ENCODE data around the gene ZBTB20.

The ZBTB20 gene

GRCh38 chr3:114444216-114444615 lies 702.9 kb downstream of the ZBTB20 start:
- no peak for DNase-seq (ENCODE audit: low read depth in 3 of 3)

DNA sequence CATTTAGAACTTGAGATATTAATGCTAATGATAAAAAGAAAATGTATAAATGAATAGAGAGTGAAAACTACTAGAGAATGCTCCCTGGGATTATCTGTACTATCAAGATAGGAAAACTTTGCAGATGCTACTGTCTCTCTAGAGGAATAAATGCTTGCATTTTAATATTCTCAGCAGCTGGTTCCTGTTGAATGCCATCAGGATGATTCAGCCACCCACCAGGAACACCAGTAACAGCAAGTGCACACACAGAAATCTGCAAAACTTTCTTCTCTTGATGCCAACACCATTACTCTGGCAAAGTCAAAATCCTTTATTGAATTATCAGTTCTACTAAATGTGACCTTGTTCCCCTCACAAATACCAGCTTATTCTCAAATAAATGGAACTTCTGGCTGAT lies 704.8 kb downstream of the ZBTB20 start:
- DNase-seq (ENCODE audit: low read depth in 3 of 3), result no peak

DNA sequence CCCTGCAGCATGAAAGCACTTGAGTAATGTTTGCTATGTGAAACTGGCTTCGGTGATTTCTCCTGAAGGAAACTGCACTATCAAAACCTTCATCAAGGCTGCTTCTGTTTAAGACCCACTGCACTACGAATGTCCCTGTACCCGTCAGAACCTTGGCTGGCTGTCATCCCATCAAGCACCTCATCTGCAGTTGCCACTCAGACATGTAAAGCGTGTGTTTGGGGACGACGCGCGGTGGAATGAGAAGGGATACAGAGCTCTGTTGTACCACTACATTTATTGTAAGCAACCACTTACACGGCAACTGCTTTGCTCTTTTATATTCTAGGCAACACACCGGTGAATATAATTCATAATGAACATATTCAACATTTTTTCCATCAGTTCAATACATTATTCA lies 705.7 kb downstream of the ZBTB20 start:
- DNase-seq (ENCODE audit: low read depth in 3 of 3), result no peak

DNA sequence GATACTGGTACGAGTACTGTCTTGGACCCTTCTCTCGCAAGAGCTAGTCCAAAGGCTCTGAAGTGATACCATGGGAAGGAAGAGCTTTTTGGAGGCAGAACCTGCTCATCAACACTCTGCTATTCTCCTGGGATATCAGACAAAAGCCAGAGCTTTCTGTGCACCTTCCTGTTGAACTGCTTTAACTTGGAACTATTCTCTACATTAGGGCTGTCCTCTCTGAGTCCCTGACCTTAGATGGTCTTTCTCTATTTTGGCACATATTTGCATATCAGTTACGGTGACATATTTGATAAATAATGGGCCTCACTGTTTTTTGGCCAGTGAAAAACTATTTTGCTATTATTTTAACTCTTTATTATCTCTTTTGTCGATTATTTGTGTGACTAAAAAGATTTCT lies 706.4 kb downstream of the ZBTB20 start:
- DNase-seq (ENCODE audit: low read depth in 3 of 3), result no peak

GRCh38 chr3:114439284-114439683 lies 707.8 kb downstream of the ZBTB20 start:
- no peak for DNase-seq (ENCODE audit: low read depth in 3 of 3)

DNA sequence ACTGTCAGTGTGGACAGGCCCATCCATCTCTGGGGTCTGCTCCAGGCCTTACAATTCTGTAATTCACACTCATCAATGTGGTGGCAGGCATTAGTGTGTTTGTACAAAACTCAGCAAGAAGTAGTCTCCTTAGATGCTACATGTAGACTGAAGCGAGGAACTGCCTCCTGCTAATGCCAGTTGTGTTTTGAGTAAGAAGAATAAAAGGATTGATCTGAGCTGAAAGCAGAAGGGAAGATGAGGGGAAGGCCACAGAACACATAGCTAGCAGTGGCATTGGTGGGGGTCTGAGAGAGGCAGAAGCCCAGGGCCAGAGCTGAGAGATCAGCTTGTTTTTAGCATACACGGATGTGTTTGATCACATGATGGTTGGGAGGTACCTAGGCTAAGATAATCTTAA lies 709.2 kb downstream of the ZBTB20 start:
- DNase-seq (ENCODE audit: low read depth in 3 of 3), result no peak

DNA sequence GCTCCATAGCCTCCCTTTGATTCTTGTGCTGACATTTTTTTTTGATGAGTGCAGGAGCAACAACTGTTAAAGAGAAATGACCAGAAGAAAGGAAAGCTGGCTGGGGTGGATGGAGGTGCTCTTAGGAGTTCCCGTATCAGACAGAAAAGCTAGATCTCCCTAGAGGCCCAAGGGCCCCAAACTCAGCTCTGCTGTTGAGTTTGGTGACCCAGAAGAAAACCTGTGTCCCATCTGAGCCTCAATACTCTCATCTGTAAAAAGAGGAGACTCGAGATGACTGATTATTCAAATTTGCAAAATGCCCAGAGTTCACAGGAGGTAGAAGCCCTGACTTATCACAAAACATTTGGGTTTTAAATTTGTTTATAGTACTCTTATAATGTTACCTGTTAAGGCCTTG lies 710.9 kb downstream of the ZBTB20 start:
- DNase-seq (ENCODE audit: low read depth in 3 of 3), result no peak

DNA sequence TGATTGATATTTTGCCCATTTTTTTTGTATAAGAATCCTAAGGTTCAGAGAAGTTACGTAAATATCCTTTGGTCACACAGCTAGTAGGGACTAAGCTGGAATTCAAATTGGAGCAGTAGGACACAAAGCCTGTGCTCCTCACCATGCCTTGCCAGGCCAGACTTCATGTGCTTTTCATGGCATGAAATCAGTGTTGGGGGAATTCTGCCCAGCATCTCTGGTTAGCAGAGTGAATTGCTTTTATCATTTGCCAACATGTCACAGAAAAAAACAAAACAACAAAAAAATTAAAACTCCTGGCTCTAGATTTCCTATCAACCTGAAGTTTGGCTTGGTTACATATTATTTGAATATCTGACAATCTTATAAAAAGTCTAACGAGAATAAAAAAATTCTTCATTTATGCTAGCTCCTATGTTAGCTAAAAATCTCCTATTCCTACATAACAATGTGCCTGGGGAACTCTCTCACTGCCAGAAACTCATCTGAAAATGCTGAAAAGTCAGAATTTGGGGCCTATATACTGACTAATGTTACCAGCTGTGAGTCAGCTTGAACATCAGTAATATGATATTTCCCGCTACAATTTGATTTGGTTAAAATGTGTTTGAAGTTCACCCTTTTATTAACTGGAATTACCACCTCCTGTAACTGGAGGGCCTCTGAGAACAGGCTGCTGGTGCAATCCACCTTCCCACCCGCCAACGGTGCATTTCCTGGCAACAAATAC lies 711.5 kb downstream of the ZBTB20 start:
- DNase-seq (ENCODE audit: low read depth in 3 of 3), result no peak

- DNase-seq (ENCODE audit: low read depth in 3 of 3), result no peak
Measured at GRCh38 chr3:114432310-114432709, 714.8 kb downstream of the ZBTB20 start.

DNA sequence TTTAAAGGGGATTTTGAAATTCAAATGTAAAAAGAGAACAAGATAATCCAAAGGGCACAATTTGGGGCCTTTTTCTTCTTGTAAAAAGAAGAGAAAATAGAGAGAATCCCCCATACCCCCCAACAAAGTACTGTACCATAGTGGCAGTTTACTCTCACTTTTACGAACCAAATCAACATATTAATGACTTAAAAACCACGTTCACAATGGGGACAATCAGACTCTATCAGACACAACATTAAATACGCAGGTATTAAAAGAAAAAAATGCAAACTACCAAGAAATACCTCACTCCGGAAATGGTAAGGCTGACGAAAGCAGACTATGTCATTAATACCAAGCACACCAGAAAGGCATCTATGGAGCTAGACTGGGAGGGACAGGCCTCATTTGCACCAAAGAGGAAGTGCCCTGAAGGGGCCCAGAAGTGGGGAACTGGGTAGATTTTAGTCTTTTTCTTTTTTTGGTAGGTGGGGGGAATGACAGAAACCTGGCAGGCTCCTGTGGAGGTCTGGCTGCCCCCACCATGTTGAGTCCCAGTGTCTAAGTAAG lies 719.0 kb downstream of the ZBTB20 start:
- DNase-seq (ENCODE audit: low read depth in 3 of 3), result no peak

- DNase-seq (ENCODE audit: low read depth in 3 of 3), result no peak
Measured at GRCh38 chr3:114427285-114428043, 719.6 kb downstream of the ZBTB20 start.

DNA sequence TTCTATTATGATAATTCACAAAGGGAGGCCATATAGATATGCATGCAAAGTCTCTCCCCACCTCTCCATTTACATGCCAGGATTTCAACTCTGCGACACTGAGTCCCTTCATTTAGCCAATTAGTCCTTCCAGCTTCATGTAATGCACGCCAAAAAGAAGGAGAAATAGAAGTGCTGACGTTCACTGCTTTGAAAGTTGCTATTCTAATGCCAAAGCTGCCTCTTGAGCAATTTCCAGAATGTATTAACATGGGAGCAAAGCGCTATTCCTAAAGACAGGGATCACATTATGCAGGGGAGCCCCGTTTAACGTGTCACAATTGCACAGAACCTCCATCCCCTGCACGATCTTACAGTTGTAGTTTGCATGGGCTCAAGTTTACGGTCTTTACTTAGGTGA lies 722.8 kb downstream of the ZBTB20 start:
- no peak for DNase-seq (ENCODE audit: low read depth in 3 of 3)

- DNase-seq (ENCODE audit: low read depth in 3 of 3), result no peak
Measured at GRCh38 chr3:114421204-114421603, 725.9 kb downstream of the ZBTB20 start.

GRCh38 chr3:114420072-114420471 lies 727.0 kb downstream of the ZBTB20 start:
- no peak for DNase-seq (ENCODE audit: low read depth in 3 of 3)

- no peak for DNase-seq (ENCODE audit: low read depth in 3 of 3)
Measured at GRCh38 chr3:114418724-114419543, 728.2 kb downstream of the ZBTB20 start.

- DNase-seq (ENCODE audit: low read depth in 3 of 3), result no peak
Measured at GRCh38 chr3:114418107-114418506, 729.0 kb downstream of the ZBTB20 start.

DNA sequence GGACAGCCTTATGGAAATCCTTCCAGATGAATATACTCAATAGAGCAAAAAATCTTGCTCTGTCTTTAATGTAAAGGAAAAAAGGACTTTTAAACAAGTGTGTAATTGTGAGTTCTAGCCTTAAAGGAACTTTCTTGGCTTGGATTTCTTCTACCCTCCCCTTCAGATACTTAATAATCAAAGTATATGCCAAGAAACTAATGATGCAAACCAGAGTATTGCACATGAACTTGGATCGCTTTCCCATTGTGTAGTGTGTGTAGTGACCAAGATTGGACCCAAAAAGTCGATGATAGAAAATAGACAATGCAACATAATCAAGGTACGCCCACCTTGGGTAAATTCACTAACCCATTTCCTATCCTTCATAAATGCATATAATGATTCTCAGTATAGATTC lies 729.4 kb downstream of the ZBTB20 start:
- no peak for DNase-seq (ENCODE audit: low read depth in 3 of 3)

DNA sequence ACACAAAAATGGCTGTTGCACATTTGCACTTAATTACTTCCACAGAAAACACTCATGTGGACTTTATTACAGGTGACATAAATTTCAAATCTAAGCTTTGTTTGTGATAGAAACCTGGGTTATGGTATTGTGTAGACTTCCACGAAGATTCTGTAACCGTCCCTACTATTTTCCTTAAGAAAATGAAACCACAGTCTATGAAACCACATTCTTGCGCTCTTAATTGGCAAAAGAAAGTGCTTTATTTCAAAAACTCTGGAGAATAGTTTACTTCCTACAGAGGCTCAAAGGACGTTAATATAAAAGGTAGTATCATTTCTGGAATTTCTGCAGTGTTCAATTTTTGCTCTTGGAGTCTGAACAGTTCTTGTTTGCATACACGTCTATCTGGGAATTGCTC lies 729.8 kb downstream of the ZBTB20 start:
- no peak for DNase-seq (ENCODE audit: low read depth in 3 of 3)

- peak; percentile 10 to 28 (median 17) for DNase-seq (ENCODE audit: low read depth in 3 of 3)
Measured at GRCh38 chr3:114411811-114412803, 735.0 kb downstream of the ZBTB20 start.

DNA sequence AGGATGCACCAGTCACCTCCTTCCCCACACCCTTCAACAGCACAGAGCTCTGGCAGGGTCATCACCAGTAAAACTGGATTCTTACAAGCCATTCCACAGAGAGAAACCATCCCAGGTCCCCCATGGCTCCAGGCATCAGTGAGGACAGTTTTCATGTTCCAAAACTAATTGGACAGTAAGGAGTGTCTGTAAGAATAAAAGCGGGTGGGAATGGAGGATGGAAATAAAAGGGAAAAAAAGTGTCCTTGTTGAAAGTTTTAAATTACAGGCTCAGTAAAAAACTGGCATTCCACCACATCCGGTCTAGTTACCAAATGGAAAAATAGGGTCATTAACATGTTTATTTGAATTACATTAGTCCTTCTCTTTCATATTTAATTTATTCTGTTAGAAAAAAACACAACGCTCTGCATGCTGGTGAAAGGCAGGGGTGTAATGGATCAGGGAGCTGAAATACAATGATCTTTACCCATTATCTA lies 735.9 kb downstream of the ZBTB20 start:
- no peak for DNase-seq (ENCODE audit: low read depth in 3 of 3)

Measured in stimulated activated CD4-positive, alpha-beta T cell treated with anti-CD3 and anti-CD28 coated beads, TNF-alpha, amount 100 ng/mL, for 48 hours (primary cell).